ENCODE data around the gene OLFM3.

The OLFM3 gene

DNA sequence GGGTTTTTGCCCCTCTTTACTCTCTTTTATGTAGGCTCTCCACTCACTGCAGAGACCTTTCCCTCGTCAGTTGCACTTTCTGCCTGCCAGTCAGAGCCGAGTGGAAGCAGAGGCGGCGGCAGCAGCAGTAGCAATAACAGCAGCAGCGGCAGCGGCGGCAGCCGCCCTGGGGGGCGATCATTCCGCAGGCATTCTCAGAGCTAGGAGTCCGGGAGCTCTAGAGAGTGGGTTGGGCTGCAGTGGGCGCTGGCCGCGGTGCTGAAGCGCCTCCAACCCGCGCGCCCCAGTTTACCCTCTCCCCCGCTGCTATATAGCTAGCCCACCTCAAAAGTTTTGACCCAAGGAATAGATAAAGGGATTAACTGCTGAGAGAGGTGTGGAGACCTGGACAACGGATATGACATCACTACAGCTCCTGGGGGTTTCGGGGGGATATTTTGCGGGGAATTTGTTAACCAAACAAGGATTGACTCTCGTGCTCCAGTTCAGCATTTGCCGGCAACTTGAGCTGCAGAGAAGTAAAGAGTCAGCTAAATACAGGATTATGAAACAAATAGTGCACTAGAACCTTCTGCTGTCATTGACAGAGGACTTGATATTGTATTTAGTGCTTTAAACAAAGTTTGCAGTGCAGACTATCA, at the start of gene OLFM3:
TSS of gene OLFM3 (minus strand) at position 102 of the 641 bp plus-strand sequence.
- no peak for DNase-seq (ENCODE audit: low read depth)

- DNase-seq (ENCODE audit: low read depth) = no peak
Observed at GRCh38 chr1:102045752-102046151, 49.0 kb upstream of the OLFM3 start.

DNA sequence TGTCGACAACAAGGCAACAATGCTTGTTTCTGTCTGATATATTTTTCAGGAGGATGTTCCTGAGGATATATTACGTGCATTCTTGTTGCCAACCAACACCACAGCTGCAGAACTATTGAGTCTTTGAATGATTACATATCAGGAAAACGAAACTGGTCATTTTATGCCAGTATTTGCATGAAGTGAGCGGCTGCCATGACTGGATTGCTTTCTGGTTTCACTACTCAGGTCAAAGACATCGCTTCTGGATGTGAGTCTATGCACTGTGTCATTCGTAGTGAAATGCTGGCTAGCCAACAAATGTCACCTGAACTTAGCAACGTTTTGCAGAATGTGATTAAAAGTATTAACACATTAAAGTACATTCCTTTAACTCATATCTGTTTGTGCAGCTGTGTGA, 35.8 kb upstream of the OLFM3 start:
- DNase-seq (ENCODE audit: low read depth) = no peak

- DNase-seq (ENCODE audit: low read depth) = no peak
Observed at GRCh38 chr1:102019530-102019929, 22.8 kb upstream of the OLFM3 start.

DNA sequence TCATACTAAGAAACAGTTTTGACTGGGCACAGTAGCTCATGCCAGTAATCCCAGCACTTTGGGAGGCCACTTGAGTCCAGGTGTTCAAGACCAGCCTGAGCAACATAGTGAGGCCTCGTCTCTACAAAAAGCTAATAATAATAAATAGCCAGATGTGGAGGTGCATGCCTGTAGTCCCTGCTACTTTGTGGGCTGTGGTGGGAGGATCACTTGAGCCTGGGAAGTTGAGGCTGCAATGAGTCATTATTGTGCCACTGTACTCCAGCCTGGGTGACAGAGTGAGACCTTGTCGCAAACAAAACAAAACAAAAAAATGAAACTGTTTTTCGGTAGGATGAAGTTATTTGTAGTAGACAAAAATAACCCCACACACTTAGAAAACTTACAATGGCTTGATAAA, 19.0 kb upstream of the OLFM3 start:
- DNase-seq (ENCODE audit: low read depth) = no peak

DNA sequence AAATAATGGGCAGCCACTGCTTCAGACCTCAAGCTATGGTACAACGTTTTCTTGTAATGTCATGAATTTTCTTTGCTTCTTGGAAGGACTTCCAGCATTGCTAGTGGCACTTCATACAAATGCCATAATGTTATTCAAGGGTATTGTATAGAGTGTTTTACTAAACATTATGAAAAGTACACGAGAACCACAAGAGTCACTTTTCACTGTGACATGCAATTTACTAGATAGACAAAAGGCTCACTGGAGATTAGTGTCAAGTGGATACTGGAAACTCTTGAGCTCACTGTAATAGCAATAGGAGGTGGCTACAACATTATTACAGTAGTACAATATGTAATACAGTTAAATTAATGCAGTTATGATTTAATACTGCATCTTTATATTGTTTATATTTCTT, 5.3 kb upstream of the OLFM3 start:
- DNase-seq (ENCODE audit: low read depth) = no peak

DNA sequence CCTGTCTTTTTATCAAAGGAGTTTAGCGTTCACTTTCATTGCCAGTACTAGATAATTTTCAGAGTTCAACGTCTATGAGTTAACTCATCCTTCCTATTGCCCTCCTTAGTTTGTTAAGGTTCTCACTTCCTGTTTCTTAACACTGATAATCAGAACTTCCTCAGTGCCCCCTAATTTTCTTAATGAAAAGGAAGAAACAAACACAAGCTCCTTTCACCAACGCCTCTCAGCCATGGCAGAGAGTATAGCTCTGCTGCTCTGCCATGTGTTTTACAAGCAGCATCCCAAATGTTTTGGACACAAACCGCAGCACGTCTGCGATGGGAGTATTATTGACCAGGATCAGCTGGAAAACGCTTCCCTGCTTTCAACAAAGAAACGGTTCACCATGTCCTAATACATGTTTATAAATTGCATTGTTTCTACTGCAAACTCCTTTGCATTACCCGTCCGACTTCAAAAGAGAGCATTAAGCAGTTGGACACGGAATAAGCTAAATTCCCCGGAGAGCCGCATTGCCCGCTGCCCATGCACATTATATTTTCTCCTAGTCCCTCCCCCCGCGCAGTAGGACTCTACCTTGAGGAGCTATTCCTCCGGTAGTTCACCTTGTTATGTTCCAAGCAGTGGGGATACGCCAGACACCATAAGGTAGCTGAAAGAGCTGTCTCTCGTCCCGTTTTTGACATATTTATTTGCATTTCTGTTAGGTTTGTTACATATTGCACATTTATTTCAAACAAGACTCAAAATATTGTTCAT, 561 bp downstream of the OLFM3 start:
- no peak for DNase-seq (ENCODE audit: low read depth)

GRCh38 chr1:101993710-101994109, 3.0 kb downstream of the OLFM3 start:
- no peak for DNase-seq (ENCODE audit: low read depth)

- no peak for DNase-seq (ENCODE audit: low read depth)
Observed at GRCh38 chr1:101992821-101993575, 3.7 kb downstream of the OLFM3 start.

DNA sequence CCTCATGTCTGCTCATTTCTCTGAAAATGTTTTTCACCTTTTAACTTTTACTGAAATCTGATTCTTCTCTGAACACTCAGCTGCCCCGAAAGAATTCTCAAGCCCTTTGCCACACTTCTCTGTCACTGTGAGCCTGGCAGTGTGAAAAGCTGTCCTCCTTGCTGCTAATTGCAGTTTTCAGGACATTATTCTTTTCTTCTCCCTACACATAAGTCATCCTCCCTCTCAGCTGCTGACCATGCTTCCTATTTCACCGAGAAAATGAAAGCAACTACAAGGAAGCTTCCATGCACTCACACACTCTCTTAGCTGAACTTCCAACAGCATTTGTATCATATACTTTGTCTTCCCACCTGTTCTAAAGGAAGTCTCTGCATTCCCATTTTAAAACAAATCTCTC, 15.8 kb downstream of the OLFM3 start:
- no peak for DNase-seq (ENCODE audit: low read depth)

DNA sequence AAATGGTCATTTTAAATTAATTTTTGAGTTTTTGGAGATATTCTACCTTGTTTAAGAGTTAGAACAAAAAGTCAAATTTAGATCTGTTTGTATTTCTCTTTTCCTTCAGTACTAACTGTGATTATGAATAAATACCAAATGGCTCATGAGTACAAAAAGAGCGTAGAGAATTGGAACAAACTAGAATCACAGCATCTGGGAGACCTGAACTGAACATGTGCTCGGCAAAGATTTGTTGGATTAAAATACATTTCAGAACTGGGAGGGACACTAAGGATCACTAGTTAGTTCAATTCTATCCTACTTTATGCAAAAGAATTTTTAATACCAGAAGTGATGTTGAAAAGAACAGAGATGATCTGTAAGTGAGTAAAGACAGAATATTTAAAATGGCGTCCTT, 19.5 kb downstream of the OLFM3 start:
- DNase-seq (ENCODE audit: low read depth) = no peak

DNA sequence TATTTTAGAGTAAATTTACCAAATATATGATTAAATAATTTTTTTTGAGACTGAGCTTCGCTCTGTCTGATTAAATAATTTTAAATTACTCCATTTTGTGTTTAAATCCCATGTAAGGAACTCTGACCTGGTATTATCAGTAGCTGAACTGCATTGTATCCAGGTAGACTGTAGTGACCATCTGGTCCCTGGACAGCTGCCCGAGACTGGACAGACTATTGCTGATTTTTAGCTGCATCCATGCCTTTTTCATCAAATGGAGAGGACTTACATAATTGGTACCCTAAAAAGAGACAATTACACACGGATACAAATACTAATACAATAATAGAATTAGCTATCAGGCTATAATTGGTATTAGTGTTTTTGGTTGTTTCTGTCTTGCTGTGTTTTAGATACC, 20.6 kb downstream of the OLFM3 start:
- DNase-seq (ENCODE audit: low read depth) = no peak

- no peak for DNase-seq (ENCODE audit: low read depth)
Observed at GRCh38 chr1:101975371-101975770, 21.4 kb downstream of the OLFM3 start.

- no peak for DNase-seq (ENCODE audit: low read depth)
Observed at GRCh38 chr1:101974599-101975274, 22.0 kb downstream of the OLFM3 start.

- no peak for DNase-seq (ENCODE audit: low read depth)
Observed at GRCh38 chr1:101971304-101971703, 25.4 kb downstream of the OLFM3 start.

DNA sequence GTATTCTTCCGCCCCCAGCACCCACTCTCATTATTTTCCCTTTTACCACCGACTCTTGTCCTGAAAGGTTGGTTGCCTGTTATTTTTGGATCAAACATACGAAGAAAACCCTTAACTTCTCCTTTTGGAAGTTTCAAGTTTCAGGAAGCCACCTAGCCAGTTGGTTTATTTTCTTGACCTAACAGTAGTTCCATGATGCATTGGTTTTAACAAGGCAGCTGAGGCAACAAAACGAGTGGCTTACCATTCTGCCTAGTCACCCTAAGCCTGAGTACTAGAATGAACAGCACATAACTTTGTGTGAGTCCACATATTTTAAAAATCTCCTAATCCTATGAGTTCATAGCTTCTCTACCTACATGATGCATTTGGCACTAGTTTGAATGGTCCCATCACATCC, 28.9 kb downstream of the OLFM3 start:
- no peak for DNase-seq (ENCODE audit: low read depth)

GRCh38 chr1:101965341-101965740, 31.4 kb downstream of the OLFM3 start:
- DNase-seq (ENCODE audit: low read depth) = no peak

DNA sequence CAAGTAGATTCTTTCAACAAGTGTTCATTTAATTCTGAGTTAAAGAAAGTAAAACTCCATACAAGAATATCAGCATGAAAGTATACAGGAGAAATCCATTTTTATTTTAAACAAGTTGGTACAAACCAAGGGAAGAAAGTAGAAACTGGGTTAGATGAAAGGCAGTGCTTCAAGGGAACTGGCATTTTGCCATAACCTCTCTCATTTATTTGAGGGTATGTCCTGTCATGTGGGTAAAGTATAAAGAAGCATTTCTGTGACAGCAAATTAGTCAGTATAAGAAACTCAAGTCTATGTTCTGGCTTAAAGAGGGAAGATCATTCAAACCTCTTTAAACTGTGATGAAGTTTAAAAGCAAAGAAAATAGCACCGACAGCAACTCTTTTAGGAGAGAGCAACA, 32.0 kb downstream of the OLFM3 start:
- DNase-seq (ENCODE audit: low read depth) = no peak

GRCh38 chr1:101960142-101960541, 36.6 kb downstream of the OLFM3 start:
- DNase-seq (ENCODE audit: low read depth) = no peak

GRCh38 chr1:101959456-101959855, 37.3 kb downstream of the OLFM3 start:
- no peak for DNase-seq (ENCODE audit: low read depth)

- no peak for DNase-seq (ENCODE audit: low read depth)
Observed at GRCh38 chr1:101957771-101958170, 39.0 kb downstream of the OLFM3 start.

DNA sequence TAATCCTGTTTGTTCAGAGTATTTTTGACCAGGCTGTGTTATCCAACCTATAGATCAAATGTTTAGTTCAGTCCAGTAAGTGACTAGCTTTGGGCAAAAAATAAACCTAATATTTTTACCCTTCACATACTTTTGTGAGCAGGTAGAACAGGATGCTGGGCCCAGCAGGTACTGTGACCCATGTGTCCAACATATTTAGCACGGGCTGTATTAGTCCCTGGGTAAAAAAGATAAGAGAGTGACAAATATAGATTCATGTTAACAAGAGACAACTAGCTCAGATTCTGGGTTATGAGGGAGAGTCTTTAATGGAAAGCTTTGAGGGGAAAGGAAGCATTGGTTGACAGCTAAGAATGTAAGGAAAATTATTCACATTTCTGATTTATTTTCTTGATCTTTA, 43.1 kb downstream of the OLFM3 start:
- DNase-seq (ENCODE audit: low read depth) = no peak

DNA sequence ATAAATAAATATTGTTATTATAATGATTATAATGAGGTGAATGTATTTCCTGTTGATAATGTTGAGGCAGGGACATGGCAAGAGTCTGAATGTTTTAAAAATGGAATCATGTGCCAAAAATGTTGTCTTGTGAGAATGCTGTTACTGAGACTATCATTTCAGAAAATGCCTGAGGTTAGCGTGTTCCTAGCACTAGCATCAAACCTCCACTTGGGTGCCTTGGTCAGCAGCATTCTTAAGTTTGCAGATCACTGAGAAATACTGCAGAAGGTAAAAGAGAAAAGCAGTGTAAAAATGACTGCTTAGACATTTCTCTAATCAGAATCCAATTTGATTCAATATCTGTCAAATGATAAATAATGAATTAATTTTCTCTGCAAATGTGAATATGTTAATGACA, 50.8 kb downstream of the OLFM3 start:
- no peak for DNase-seq (ENCODE audit: low read depth)
